HG03354 (cell line): ENCODE data around the gene PAMR1.
A peak's percentile ranks its signal among the peaks of the same experiment; 100 is the strongest.

Source experiments
- ATAC-seq: cut with Tn5 transposase; IDR thresholded peaks from one replicate; pipeline ENCODE4 v1.9.1; 2021; ENCODE audit warnings: mild to moderate bottlenecking; ENCODE audit not compliant: unreplicated experiment, poor library complexity, severe bottlenecking

PAMR1 gene

DNA sequence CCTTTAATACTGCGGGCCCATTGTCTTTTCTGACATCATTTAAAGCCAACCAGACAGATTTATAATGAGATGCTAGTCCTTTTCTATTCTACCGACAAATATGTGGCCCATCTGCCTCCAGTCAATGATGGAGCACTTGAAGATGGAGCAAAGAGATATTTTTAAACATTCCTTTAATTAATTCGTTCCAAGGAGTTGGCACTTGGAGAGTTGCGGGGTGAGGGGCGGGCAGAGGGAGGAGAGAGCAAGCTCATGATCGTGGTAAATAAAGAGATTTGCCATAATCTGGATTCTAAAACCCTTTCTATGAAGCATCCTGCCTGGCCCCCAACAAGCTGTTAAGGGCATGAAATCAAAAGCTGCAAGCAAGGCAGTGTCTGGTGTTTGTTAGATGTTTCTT is 111.1 kb downstream of the PAMR1 start:
- ATAC-seq, result no peak

DNA sequence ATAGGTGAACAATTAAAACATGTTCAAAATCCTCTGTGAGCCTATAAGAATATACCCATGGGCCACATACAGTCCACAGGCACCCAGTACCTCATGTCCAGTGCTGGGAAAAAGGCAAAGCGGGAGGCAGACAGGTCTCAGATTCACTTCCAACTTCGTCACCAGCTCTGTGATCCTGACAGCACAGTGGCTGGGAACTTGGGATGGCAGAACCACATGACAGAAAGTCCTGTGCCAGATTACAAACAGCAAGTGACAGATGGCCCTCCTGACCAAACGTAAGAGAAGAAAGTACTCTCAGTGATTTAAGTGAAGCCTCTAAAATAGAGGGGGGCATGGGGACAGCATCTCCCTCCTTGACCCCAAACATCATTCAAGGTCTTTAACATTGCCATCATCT is 111.8 kb downstream of the PAMR1 start:
- ATAC-seq, result no peak

DNA sequence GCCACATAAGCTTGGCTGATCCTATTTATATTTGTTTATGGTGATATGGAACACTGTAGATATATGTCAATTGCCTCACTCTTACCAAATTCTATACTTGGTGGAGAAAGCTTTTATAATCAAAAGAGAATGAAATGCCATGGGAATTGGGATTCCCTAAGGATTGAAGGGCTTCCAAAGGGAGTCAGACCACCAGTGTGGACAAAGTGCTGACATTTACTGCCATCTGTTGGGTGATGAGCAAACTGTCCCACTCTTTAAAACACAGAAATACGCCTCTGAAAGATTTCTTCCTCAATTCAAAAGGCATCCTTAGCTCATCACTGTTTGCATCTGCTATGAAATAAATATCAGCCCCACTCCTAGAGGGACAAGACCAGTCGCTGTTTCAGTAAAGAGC is 113.1 kb downstream of the PAMR1 start:
- ATAC-seq, result no peak

- no peak for ATAC-seq
These were observed 118.4 kb downstream of the PAMR1 start for GRCh38 chr11:35407041-35407440.

- no peak for ATAC-seq
These were observed 121.0 kb downstream of the PAMR1 start for GRCh38 chr11:35404388-35404775.

- no peak for ATAC-seq
These were observed 121.5 kb downstream of the PAMR1 start for GRCh38 chr11:35403765-35404387.

DNA sequence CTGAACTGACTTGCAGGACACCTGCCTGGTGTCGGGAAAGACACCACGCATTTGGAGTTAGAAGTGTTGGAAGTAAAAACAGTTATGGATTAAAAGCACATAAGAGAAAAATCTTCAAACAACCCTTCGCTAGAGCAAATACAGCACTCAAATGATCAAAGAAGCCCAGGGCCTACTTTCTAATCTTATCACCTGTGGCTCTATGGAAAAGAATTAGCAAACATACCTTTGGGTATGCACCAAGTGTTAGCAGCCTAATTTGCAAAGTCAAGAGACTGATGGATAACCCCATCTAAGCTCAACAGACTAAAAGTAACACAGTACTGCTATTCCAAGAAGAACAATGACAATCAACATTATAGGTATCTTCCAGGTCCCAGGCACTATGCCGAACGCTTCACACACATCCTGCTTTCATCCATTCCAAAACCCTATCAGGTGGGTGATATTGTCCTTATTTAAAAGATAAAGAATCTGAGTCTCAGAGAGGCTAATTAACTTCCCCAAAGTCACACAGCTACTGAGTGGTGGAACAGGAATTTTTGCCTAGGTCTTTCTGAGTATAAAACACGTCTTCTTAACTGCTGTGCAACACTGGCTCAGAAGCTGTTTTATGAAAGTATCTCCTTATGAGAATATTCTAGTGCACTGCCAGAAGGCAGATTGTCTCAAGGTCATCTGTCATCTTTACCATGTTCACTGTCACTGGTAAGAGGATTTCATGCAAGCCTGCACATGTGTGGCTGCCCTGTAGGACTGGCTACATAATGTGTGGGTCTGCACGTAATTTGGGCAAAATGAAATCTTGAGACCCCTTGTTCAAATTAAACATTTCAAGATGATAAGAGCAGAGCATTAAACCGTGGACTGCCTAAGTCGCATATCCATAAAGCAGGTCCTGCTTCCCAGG is 122.4 kb downstream of the PAMR1 start:
- ATAC-seq, result no peak

- no peak for ATAC-seq
These were observed 126.5 kb downstream of the PAMR1 start for GRCh38 chr11:35398881-35399280.

- no peak for ATAC-seq
These were observed 130.5 kb downstream of the PAMR1 start for GRCh38 chr11:35394941-35395340.

DNA sequence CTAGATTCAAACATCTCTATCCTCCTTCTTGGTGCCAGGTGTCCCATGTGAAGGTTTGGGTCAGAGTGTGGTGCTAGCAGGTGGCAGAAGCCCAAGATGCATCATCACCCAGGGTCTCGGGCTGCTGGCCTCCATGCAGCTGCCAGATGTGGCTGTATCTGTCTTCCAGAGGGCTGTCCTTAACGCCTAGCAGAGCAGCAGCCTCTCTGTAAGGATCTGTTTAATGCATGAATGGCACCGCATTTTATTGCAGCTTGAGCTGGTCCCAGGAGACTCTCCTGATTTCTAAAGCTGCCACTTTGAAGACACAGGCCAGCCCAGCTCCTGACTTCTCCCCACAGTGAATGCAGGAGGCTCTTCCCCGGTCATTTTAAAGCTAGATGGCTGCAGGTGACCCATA is 132.3 kb downstream of the PAMR1 start:
- no peak for ATAC-seq

DNA sequence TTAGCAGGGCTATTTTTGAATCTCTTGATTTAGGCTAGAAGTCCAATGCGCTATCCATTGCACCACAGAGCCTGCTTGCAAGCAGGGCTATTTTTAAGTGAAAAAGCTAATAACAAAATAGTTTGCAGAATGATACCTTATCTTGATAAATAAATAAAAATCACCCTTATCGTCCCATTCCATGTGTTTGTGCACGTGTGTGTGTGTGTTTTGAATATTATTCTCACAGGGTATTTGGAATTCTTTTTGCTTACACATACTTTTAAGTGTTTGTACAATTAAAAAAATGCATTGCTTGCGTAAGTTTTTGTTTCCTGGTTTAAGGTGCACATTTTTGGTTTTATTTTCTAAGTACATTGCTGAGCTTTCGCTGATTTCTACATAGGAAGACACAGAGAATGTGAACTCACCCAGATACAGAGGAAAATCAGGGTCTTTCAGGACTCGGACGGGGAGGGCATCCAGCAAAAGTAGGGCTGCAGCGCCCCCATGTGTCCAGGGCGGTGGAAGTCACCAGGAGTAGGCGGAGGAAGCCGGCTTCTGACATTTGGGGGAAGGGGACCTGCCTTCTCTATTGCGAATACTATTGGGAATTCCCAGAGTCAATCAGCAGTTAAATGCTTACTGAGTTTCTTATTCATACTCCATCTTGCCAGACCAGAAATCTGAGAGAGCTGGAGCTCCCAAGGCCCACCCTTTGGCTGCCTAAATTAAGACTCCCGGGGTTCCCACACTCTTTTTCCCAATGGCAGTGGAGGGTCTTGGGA is 133.3 kb downstream of the PAMR1 start:
- peak; percentile 57 for ATAC-seq

- ATAC-seq, result peak; percentile 92
These were observed 134.4 kb downstream of the PAMR1 start for GRCh38 chr11:35390737-35391682.

DNA sequence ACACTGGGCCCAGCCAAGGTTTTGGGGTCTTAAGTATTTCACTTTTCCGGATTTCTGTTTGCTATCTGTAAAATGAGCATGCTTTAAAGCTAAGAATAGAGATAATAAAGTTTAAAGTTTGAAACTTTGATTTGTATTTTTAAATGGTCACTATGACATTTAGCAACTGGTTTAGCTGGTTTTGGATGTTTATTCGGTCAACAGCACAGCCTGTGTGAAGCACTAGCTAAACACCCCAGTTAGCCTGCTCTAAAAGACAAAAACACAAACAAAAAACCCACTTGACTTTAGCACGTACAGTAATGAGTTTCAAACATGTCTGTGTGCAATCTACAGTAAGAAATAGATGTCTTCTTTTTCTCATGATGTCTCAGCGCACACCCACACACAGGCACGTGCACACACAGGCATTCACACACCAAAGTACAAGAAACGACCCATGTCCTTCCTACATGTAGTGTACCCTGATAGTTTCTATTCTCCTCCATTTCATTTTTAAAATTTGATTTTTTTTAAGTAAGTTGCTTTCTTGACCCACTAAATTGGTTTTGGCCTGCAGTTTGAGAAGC is 135.4 kb downstream of the PAMR1 start:
- ATAC-seq, result no peak

- ATAC-seq, result no peak
These were observed 136.3 kb downstream of the PAMR1 start for GRCh38 chr11:35389112-35389511.

GRCh38 chr11:35388061-35388460 is 137.4 kb downstream of the PAMR1 start:
- ATAC-seq, result no peak

DNA sequence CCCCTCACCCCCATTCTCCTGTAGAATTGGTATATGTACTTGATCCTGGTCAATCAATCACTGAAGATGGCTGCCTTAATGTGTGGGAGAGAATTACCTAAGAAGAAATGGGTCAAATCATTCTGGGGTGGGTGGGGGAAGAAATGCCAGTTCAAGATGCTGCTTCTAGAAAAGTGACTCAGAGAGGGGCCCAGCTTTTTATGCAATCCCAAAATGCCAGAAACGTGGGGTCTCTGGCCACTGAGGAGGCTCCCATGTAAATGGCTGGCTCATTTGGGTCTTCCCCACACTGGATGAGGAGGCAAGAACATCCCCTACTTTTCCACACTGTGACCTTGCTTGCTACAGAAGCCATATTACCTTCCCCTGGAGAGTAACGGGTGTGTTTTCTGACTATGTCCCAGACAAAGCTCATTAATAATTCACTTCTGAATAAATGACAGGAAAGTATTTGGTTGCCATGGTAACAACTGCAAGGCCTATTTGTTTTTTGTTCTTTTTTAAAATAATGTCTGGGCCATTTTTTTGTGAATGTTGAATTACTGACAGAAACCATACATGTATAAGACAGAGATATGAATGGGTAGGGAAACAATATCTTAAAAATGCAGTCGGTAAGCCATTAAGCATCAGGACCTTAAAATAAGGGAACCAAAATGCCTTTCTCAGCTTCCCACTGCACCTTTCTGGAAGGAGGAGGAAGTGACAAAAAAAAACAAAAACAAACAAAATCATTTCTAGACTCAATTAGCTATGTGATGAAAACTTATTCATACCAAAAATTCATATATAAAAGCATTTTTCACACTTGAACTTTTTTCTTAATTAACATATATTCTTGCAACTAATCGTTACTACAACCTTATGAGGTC is 138.1 kb downstream of the PAMR1 start:
- ATAC-seq, result no peak

- no peak for ATAC-seq
These were observed 141.5 kb downstream of the PAMR1 start for GRCh38 chr11:35383953-35384352.
